HFFc6 (cell line): ENCODE results near the gene NOS1AP. TPM values are rescaled to one million over a fixed set of nuclear protein-coding genes. Genes with fewer than 3 reads are reported as not detected.

Experiments used
- DNase-seq: peaks from one replicate; pipeline ENCODE4 v3.0.0-alpha.2; 2018
- H3K27ac Mint-ChIP-seq: 2 replicates; pipeline ENCODE4 v1.8.0; 2020; ENCODE audit warnings: mild to moderate bottlenecking, mixed read lengths
- H3K27me3 Mint-ChIP-seq: 2 replicates; pipeline ENCODE4 v1.8.0; 2021; ENCODE audit warnings: mild to moderate bottlenecking, moderate library complexity, mixed read lengths; ENCODE audit not compliant: insufficient read depth
- H3K36me3 Mint-ChIP-seq: 2 replicates; pipeline ENCODE4 v1.8.0; 2021; ENCODE audit warnings: low read depth, mixed read lengths
- H3K4me1 Mint-ChIP-seq: 2 replicates; pipeline ENCODE4 v1.8.0; 2020; ENCODE audit warnings: low read depth, mixed read lengths
- H3K4me3 Mint-ChIP-seq: 2 replicates; pipeline ENCODE4 v1.8.0; 2020; ENCODE audit warnings: mild to moderate bottlenecking, moderate library complexity, mixed read lengths
- H3K9me3 Mint-ChIP-seq: 2 replicates; pipeline ENCODE4 v1.8.0; 2020; ENCODE audit warnings: mild to moderate bottlenecking, mixed read lengths
- total RNA-seq, 6 experiments: library from RNA; stranded (reverse); fragmentation: NEBNext Ultra II Directional; extraction: Animal tissue kit (Norgen Biotek cat#: 25700); gene quantifications; 2 replicates in 1 of 6; 3 replicates in 5 of 6; pipeline ENCODE4 v1.2.3, GENCODE V29; 2021
- TF ChIP-seq, protein P1 (sequence below): fragments of 200-600 bp; sonication (generic); IDR thresholded peaks from 2 replicates; pipeline ENCODE4 v1.5.0; 2021; ENCODE audit warnings: antibody characterized with exemption, mild to moderate bottlenecking

The NOS1AP gene
- total RNA-seq, 6 experiments from 2014 or later, result 0.11 to 0.62 (median 0.29) TPM

DNA sequence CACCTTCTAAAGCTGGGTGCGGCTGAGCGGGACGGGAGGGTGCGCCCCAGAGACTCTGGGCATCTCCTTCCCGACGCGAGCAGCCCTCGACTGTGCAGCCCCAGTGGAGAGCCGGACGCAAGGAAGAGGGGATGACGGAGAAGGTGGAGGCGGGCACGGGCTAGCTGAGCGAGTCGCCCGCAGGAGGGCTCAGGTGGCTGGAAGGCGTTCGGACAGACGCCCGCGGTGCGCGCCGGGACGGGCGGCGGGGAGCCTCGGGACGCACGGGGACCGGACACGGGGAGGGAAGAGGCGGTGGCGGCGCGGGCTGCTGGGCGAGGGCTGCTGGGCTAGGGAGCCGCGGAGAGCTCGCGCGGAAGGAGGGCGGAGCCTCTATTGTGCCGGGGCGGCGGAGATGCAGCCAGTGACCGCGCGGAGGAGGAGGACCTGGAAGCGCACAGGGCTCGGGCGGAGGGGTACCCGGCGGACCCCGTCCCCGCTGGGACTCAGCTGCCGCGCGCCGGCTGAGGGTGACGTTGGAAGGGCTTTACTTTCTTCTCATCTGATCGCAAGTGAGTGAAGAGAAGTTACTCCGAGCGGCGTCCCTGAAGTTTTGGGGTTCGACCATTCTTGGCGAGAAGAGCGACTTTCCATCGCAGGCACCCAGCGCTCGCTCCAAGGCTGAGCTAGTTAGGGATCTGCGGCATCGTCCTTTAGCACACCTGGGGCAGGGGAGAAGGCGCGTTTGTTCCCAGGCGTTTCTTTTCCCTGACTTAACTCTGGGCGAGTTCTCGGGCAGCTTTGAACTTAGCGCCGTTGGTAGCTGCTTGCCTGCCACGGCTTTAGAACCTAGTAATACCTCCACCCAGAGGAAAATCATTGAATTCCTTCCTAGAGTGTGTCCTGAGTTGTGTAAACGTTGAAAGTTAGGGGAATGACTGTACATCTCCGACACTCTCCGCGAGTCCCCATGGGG is 45.7 kb upstream of the NOS1AP start, which contains the start of gene OLFML2B:
Gene OLFML2B, minus strand, starts transcription at position 323 of the 955 bp plus-strand sequence. CDS start 439 bp downstream, outside the sequence.
- Mint-ChIP-seq H3K9me3 (peaks cover 9% of the 10 kb centered on the region; the same call in 1 of the 2 replicates), H3K4me1 (peaks cover 42% of the 10 kb centered on the region), H3K36me3 (peaks cover 10% of the 10 kb centered on the region), H3K4me3 (peak within 1 kb of the TSS; percentile 94), H3K27ac (peak within 1 kb of the TSS; percentile 75), H3K27me3 (peaks cover 3% of the 10 kb centered on the region; the same call in 1 of the 2 replicates)
- TF ChIP-seq, protein P1, sequence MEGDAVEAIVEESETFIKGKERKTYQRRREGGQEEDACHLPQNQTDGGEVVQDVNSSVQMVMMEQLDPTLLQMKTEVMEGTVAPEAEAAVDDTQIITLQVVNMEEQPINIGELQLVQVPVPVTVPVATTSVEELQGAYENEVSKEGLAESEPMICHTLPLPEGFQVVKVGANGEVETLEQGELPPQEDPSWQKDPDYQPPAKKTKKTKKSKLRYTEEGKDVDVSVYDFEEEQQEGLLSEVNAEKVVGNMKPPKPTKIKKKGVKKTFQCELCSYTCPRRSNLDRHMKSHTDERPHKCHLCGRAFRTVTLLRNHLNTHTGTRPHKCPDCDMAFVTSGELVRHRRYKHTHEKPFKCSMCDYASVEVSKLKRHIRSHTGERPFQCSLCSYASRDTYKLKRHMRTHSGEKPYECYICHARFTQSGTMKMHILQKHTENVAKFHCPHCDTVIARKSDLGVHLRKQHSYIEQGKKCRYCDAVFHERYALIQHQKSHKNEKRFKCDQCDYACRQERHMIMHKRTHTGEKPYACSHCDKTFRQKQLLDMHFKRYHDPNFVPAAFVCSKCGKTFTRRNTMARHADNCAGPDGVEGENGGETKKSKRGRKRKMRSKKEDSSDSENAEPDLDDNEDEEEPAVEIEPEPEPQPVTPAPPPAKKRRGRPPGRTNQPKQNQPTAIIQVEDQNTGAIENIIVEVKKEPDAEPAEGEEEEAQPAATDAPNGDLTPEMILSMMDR, result peak; percentile 73
- DNase-seq, result peak; percentile 88

DNA sequence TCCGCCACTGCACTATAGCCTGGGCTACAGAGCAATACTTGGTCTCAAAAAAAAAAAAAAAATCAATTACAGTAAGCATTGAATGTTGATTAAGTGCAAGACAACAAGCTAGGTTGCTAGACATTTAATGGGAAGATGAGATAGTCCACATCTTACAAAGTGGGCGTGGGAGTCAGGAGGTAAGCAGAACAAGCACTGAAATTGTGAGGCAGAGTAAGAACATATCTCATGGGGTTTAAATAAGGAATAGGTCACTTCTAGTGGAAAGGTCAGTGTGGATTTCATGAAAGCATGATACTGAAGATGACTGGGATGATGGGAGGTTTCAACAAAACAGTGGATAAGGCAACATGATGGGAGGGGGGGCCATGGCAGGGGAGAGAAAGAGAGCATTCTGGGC is 44.0 kb upstream of the NOS1AP start:
- TF ChIP-seq, protein P1, result no peak
- Mint-ChIP-seq H3K9me3 (peaks cover 9% of the 10 kb centered on the region; the same call in 1 of the 2 replicates), H3K27ac (no peak overlapping the region), H3K4me3 (no peak overlapping the region), H3K36me3 (peaks cover 10% of the 10 kb centered on the region), H3K4me1 (peaks cover 40% of the 10 kb centered on the region), H3K27me3 (peaks cover 3% of the 10 kb centered on the region; the same call in 1 of the 2 replicates)
- no peak for DNase-seq

GRCh38 chr1:162026881-162027280 is 42.6 kb upstream of the NOS1AP start:
- TF ChIP-seq, protein P1, result no peak
- H3K27ac Mint-ChIP-seq, result no peak overlapping the region

GRCh38 chr1:162028726-162029125 is 40.8 kb upstream of the NOS1AP start:
- Mint-ChIP-seq H3K27ac (no peak overlapping the region), H3K4me3 (no peak overlapping the region), H3K4me1 (peaks cover 20% of the 10 kb centered on the region), H3K9me3 (peaks cover 9% of the 10 kb centered on the region; the same call in 1 of the 2 replicates), H3K36me3 (peaks cover 10% of the 10 kb centered on the region), H3K27me3 (peaks cover 1% of the 10 kb centered on the region)
- DNase-seq, result no peak
- TF ChIP-seq, protein P1, result no peak

More at GRCh38 chr1:162026881-162027280, 42.6 kb upstream of the NOS1AP start:
- peaks cover 10% of the 10 kb centered on the region for H3K36me3 Mint-ChIP-seq
- H3K4me1 Mint-ChIP-seq, result peaks cover 33% of the 10 kb centered on the region
- peaks cover 9% of the 10 kb centered on the region; the same call in 1 of the 2 replicates for H3K9me3 Mint-ChIP-seq
- peaks cover 3% of the 10 kb centered on the region for H3K27me3 Mint-ChIP-seq
- DNase-seq, result no peak
- H3K4me3 Mint-ChIP-seq, result no peak overlapping the region

DNA sequence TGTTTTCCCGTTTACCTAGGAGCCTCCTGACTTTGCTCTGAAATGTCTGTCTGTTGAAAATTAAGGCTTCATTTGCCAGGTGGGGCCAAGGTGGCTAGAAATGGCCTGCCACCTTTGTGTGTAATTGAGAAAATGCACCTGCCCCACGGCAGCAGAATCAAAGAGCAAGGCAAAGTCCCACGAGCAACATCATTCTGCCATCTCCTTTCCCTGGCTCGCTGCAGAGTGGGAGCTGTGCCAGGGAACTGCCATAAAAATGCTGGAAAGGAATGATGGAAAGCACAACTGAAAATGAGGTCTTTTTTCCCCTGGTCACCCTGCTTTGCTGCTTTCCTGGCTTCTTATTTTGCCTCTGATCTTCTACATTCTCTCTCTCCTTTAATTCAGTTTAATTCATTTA is 40.3 kb upstream of the NOS1AP start:
- Mint-ChIP-seq H3K27me3 (peaks cover 3% of the 10 kb centered on the region), H3K36me3 (peaks cover 10% of the 10 kb centered on the region), H3K4me1 (peaks cover 19% of the 10 kb centered on the region), H3K27ac (no peak overlapping the region), H3K9me3 (peaks cover 9% of the 10 kb centered on the region; the same call in 1 of the 2 replicates), H3K4me3 (no peak overlapping the region)
- TF ChIP-seq, protein P1, result no peak
- no peak for DNase-seq
